ENCODE data around the gene LCN15.

DNA sequence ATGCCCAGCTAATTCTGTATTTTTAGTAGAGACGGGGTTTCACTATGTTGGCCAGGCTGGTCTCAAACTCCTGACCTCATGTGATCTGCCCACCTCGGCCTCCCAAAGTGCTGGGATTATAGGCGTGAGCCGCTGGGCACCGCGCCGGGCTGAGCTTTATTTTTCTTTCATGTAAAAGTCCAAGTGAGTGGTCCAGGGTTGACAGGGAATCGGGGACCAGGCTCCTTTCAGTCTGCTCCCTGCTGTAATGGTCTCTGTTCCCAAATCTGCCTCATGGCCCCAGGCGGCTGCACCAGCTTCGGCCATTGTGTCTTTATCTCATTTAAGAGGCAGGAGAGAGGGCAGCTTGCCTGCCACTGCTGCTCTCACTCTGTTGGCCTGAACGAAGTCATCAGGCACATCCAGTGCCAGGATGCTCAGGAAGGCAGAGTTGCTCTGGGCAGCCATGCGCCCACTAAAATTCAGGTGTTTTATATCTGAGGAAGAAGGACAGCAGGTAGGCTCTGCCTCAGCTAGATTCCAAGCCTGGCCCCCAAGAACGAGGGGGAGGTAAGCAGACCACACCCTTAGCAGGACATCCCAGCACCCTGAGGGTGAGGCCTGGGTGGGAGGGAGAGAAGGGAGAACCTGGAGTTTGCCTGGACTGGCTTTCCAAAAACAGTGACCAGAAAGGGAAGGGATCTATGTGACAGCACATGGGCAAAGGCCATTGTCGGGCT lies 30.1 kb upstream of the LCN15 start:
- TF ChIP-seq, protein P1, sequence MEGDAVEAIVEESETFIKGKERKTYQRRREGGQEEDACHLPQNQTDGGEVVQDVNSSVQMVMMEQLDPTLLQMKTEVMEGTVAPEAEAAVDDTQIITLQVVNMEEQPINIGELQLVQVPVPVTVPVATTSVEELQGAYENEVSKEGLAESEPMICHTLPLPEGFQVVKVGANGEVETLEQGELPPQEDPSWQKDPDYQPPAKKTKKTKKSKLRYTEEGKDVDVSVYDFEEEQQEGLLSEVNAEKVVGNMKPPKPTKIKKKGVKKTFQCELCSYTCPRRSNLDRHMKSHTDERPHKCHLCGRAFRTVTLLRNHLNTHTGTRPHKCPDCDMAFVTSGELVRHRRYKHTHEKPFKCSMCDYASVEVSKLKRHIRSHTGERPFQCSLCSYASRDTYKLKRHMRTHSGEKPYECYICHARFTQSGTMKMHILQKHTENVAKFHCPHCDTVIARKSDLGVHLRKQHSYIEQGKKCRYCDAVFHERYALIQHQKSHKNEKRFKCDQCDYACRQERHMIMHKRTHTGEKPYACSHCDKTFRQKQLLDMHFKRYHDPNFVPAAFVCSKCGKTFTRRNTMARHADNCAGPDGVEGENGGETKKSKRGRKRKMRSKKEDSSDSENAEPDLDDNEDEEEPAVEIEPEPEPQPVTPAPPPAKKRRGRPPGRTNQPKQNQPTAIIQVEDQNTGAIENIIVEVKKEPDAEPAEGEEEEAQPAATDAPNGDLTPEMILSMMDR (IDR thresholded peaks at IDR 0.05): no peak
- TF ChIP-seq POLR2A (IDR thresholded peaks at IDR 0.05): no peak
